Measurements from ENCODE around the gene CD300LG.
A peak's percentile ranks its signal among the peaks of the same experiment; 100 is the strongest.
"Not testable (repeated sequence)": the region's sequence is repeated elsewhere in the genome, so short reads cannot be mapped to it uniquely, and the experiment has no call there.

Gene CD300LG

GRCh38 chr17:43856141-43856540, 9.2 kb downstream of the CD300LG start:
- DNase-seq = no peak

DNA sequence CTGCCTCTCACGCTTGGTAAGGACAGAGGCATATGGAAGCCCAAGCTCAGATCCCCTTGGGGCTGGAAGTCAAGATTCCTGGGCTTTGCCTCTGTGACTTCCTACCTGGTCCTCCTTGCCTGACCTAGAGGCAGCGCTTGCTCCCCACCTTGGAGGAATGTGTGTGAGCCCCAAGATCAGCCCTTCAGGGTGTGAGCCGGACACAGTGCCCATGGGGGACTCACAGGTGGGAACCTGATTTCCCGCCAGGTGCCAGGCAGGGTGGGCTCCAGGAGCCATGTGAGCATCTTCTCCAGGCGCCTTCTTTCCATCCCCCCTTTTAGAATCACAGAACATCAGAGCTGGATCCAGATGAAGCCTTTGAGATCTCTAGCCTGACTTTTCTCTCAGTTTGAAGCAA, 10.2 kb downstream of the CD300LG start:
- DNase-seq = no peak

- DNase-seq = no peak
Observed at GRCh38 chr17:43857957-43858600, 11.1 kb downstream of the CD300LG start.

DNA sequence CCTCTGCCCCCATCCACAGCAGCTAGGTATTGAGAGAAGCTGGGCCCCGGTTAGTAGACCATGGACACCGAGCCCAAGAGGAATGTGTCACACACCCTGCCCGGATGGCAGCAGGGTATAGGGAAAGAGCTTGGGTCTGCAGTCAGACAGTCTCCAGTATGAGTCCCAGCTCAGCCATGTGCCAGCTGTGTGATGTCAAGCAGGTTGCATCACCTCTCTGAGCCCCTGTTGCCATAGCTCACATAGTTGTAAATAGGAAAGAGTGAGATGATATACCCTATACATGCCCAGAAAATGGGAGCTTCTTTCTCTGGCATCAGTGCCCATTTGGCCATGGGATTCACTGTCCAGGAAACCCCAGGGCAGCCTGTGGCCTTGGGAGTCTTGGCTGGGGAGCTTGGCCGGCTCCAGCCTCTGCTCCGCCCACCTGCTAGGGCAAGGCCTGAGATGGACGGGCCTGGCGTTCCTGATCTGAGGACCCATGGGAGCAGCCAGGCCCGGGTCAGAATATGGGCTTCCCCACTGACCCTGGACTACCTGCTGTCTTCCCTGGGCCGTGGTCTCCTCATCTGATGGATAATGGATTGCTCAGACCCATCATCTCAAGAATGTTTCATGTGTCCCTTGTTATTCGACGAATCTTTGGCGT, 13.2 kb downstream of the CD300LG start:
- DNase-seq = no peak

GRCh38 chr17:43860927-43861622, 14.1 kb downstream of the CD300LG start:
- no peak for DNase-seq

- DNase-seq = no peak
Observed at GRCh38 chr17:43861960-43862359, 15.0 kb downstream of the CD300LG start.

DNA sequence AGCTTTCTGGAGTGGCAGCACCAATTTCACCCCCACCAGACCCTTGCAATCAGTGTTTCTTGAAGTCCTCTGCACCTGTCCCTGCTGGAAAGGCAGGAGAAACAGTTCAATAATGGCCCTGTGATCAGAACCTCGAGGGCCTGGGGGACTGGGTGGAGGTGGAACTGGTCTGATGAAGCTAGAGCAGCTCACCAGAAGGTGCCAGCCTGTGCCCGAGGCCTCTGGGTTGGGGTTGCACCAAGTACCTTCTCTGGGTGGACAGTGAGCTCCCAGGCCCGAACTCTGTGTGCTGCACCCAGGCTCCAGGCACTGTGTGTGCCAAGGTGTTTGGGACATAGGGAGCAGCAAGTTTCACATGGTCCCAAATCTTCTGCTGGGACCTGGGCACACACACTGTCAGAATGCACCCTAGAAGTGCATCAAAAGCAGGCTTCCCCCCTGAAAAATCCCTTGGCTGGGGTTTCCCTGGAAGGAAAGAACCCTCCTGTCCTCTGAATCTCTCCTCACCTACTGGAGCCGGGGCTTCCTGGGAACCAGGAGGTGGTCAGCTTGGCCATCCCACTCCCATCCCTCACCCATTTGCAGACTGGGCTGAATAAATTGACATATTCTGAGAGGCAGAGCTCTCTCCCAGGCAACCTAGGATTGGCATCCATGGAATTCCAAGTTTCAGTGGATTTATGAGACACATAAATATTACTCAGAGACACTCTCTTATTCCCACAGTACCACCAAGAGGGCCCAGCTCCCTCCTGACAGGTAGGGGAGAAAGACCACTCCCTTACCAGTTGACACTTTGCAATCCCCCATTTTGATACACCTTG, 17.4 kb downstream of the CD300LG start:
- DNase-seq = no peak

- DNase-seq = no peak
Observed at GRCh38 chr17:43868226-43868994, 21.4 kb downstream of the CD300LG start.

DNA sequence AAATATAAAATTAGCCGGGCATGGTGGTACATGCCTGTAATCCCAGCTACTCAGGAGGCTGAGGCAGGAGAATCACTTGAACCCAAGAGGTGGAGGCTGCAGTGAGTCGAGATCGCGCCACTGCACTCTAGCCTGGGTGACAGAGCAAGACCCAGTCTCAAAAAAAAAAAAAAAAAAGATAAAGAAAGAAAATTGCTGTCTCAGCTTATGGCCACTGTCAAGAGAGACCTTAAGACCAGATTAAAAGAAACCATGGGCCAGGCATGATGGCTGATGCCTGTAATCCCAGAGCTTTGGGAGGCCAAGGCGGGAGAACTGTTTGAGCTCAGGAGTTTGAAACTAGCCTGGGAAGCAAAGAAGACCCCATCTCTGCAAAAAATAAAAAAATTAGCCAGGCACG, 22.1 kb downstream of the CD300LG start:
- not testable (repeated sequence) for DNase-seq

GRCh38 chr17:43871946-43872690, 25.1 kb downstream of the CD300LG start:
- DNase-seq = no peak

- no peak for DNase-seq
Observed at GRCh38 chr17:43873091-43873490, 26.1 kb downstream of the CD300LG start.

DNA sequence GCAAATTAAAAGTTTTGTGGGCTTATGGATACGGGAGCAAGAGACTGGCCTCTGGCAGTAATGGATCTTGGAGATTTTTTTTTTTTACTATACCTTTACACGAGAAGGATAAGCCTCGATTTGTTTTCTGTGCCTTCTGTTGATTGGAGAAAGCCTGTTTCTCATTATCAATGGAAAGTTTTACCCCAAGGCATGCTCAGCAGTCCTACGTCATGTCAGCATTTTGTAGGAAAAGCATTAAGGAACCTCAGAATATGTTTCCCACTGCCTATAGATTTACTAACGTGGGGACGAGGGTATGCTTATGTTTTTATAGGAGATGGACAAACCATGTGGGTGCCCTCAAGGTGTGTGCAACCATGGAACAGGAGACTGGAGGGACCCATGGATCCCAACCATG, 26.8 kb downstream of the CD300LG start:
- DNase-seq = no peak

DNA sequence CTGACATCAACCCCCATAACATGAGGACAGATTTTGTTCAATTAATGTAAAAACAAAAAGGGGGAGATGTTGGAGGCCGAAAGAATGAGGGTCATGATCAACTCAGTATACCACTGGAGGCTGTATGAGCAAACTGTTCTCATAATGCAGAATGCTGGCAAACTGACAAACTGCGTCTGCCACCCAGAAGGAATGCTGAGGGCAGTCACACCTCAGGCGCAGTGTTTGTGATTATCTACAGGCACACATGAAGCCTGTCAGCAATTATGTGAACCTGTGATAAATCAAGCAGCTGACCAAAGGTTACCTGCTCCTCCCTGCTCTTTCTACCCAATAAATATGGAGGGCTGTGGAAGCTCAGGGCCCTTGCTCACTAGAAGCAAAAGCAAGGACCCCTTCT, 27.3 kb downstream of the CD300LG start:
- DNase-seq = no peak

DNA sequence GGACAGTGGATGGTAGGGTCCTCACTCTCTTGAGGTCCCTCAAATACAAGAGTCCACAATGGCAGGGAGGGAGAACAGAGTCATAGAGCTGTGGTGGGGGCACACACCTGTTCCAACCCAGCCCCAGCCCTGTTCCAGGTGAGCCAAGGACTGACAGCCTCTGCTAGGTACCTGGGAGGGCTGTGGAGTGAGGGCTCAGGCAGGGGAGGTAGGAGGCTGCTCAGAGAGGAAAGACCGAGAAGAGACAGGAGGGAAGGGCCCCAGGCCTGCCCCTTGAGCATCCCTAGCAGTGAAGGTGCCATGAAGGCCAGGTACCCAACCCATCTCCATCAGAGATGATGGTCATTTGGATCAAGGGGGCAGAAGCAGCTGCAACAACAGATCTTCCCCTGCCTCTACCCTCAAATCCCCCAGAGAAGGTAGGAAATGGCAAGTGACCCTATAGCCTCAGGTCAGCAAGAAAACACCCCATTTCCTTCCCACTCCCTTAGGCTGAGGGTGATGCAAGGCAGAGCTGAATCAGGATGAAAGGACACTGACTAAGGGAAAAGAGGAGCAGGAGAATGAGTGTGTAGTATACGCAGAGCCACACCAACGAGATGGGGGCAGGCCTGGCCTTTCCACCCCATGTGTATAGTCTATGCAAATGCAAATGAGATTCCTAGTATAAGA, 28.6 kb downstream of the CD300LG start:
- no peak for DNase-seq

- no peak for DNase-seq
Observed at GRCh38 chr17:43877031-43877430, 30.1 kb downstream of the CD300LG start.

DNA sequence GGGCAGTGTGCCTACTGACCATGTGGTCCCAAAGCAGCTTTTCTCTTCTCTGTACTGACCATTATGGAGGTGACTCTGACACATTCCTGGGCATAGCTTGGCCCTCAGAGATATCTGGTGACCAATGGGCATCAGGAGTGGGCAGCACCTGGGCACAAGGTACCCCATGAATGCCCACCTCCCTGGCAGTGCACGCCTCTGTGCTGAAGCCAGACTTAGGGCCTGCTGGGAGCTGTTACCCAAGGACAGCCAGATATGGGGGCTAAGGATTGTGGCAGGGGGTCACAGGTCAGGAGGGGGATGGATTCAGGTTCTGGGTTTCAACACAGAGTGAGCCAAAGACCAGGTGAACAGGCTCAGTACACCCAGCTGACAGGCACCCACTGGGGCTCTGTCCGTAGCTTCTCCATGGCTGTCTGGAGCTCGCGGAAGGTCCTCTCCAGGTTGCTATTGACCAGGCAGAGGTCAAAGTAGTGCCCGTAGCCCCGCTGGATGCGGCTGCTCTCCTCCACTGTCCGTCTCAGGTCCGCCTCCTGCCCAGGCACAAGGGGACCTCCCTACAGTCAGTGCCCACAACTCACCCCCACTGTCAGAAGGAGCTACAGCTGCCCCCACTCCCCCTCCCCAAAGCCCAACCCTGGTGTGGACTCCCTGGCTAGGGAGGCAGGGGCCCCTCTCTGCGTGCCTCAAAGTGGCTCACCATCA, 30.6 kb downstream of the CD300LG start:
- no peak for DNase-seq

- DNase-seq = peak; percentile 27
Observed at GRCh38 chr17:43878260-43879175, 31.5 kb downstream of the CD300LG start.

GRCh38 chr17:43879723-43880419, 32.9 kb downstream of the CD300LG start:
- DNase-seq = no peak

All from NCI-H526 treated with DMSO at 0.1 percent for 48 hours (cell line).